Type B pancreatic cell (in vitro differentiated cells): Measurements from ENCODE around the gene STAB2. TPM values are rescaled to one million over a fixed set of nuclear protein-coding genes. Genes with fewer than 3 reads are reported as not detected.

Source experiments
- DNase-seq: peaks from one replicate; pipeline ENCODE4 v3.0.0; 2021; ENCODE audit warnings: mixed read lengths; ENCODE audit not compliant: unreplicated experiment; ENCODE audit errors: extremely low spot score
- H3K27ac Mint-ChIP-seq: 2 replicates; pipeline ENCODE4 v1.8.0; 2021; ENCODE audit warnings: mild to moderate bottlenecking, mixed read lengths
- H3K27me3 Mint-ChIP-seq: 2 replicates; pipeline ENCODE4 v1.8.0; 2021; ENCODE audit warnings: mixed read lengths
- H3K36me3 Mint-ChIP-seq: 2 replicates; pipeline ENCODE4 v1.8.0; 2021; ENCODE audit warnings: mixed read lengths
- H3K4me1 Mint-ChIP-seq: one replicate; pipeline ENCODE4 v1.8.0; 2021; ENCODE audit warnings: mixed read lengths; ENCODE audit not compliant: unreplicated experiment
- H3K4me3 Mint-ChIP-seq: 2 replicates; pipeline ENCODE4 v1.8.0; 2021; ENCODE audit warnings: mild to moderate bottlenecking, mixed read lengths
- H3K9me3 Mint-ChIP-seq: 2 replicates; pipeline ENCODE4 v1.8.0; 2021; ENCODE audit warnings: mixed read lengths
- total RNA-seq: library from RNA; stranded (reverse); gene quantifications from 2 replicates; pipeline ENCODE4 v1.2.1, GENCODE V29; 2021; ENCODE audit warnings: low replicate concordance
- TF ChIP-seq, protein P1 (sequence below): fragments of 200-600 bp; sonication (generic); conservative IDR thresholded peaks from 2 replicates; pipeline ENCODE4 v1.5.0; 2021; ENCODE audit warnings: antibody characterized with exemption, mild to moderate bottlenecking

STAB2 gene
- total RNA-seq, 1 donor from 2014 or later: not detected

DNA sequence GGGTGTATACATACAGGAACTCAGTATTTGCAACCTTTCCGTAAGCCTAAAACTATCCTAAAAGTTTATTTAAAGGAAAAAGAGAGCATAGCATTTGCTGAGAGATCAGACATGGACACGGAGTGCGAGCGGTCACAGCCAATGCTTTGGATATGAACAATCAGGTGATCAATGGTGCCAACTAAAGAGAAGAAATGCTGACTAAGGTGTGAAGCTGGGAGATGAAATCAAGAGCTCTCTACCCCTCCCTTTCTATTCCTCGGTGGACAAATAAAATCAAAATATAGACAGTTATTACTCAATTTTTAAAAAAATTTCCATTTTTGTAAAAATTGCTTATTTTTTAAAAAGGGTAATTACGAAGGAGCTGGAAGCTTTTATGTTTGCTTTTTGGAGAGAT, 224.7 kb downstream of the STAB2 start:
- no peak overlapping the region for H3K27ac Mint-ChIP-seq

DNA sequence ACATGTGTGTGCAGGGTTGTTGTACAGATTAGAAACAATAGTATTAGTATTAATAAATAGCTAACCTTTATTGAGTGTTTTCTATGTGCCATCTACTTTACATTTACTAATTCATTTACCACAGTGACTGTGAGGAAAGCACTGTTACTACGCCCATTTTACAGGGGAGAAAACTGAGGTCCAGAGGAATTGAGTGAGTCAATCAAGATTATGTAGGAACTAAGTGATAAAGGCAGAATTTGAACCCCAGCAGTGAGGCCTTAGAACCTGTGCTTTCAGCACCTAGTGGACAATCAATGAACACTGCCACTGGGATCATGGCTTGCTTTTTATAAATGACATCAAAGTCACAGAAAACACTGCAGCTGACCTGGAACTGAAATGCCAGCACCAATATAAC, 225.7 kb downstream of the STAB2 start:
- DNase-seq: no peak
- no peaks in the 10 kb centered on the region for H3K27me3 Mint-ChIP-seq
- peaks cover 28% of the 10 kb centered on the region for H3K36me3 Mint-ChIP-seq
- no peak overlapping the region for H3K27ac Mint-ChIP-seq
- H3K9me3 Mint-ChIP-seq: no peaks in the 10 kb centered on the region
- TF ChIP-seq, protein P1, sequence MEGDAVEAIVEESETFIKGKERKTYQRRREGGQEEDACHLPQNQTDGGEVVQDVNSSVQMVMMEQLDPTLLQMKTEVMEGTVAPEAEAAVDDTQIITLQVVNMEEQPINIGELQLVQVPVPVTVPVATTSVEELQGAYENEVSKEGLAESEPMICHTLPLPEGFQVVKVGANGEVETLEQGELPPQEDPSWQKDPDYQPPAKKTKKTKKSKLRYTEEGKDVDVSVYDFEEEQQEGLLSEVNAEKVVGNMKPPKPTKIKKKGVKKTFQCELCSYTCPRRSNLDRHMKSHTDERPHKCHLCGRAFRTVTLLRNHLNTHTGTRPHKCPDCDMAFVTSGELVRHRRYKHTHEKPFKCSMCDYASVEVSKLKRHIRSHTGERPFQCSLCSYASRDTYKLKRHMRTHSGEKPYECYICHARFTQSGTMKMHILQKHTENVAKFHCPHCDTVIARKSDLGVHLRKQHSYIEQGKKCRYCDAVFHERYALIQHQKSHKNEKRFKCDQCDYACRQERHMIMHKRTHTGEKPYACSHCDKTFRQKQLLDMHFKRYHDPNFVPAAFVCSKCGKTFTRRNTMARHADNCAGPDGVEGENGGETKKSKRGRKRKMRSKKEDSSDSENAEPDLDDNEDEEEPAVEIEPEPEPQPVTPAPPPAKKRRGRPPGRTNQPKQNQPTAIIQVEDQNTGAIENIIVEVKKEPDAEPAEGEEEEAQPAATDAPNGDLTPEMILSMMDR: peak; percentile 48
- peaks cover 17% of the 10 kb centered on the region for H3K4me1 Mint-ChIP-seq
- H3K4me3 Mint-ChIP-seq: no peak overlapping the region

More for the DNA sequence above, 224.7 kb downstream of the STAB2 start:
- H3K4me1 Mint-ChIP-seq: peaks cover 22% of the 10 kb centered on the region
- peaks cover 34% of the 10 kb centered on the region for H3K36me3 Mint-ChIP-seq
- H3K27me3 Mint-ChIP-seq: no peaks in the 10 kb centered on the region
- no peak overlapping the region for H3K4me3 Mint-ChIP-seq
- no peak for DNase-seq
- TF ChIP-seq, protein P1: no peak
- no peaks in the 10 kb centered on the region for H3K9me3 Mint-ChIP-seq

DNA sequence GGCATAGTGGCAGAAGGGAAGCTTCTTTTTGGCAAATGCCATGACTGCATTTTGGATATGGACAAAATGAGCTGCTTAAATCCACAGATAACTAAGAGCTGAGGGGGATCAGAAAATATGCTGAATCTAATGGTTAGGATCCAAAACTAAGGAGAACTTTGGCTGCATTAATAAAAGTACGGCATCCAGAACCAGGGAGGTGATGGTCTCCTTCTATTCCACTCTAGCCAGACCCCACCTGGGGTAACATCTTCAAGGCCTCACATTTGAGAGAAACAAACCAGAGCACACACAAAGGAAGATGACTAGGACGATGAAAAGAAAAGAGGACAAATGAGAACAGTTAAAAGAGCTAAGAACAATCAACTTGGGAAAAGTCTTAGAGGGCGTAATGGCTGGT, 226.4 kb downstream of the STAB2 start:
- no peak overlapping the region for H3K4me3 Mint-ChIP-seq
- TF ChIP-seq, protein P1: no peak
- no peak overlapping the region for H3K27ac Mint-ChIP-seq
- no peaks in the 10 kb centered on the region for H3K27me3 Mint-ChIP-seq
- H3K9me3 Mint-ChIP-seq: no peaks in the 10 kb centered on the region
- no peak for DNase-seq
- H3K36me3 Mint-ChIP-seq: peaks cover 24% of the 10 kb centered on the region
- H3K4me1 Mint-ChIP-seq: peaks cover 13% of the 10 kb centered on the region

- peaks cover 24% of the 10 kb centered on the region for H3K36me3 Mint-ChIP-seq
- DNase-seq: no peak
- H3K4me3 Mint-ChIP-seq: no peak overlapping the region
- TF ChIP-seq, protein P1: no peak
- peaks cover 16% of the 10 kb centered on the region for H3K4me1 Mint-ChIP-seq
- H3K27ac Mint-ChIP-seq: peak overlapping the region; percentile 33
- H3K27me3 Mint-ChIP-seq: no peaks in the 10 kb centered on the region
- H3K9me3 Mint-ChIP-seq: no peaks in the 10 kb centered on the region
Observed at GRCh38 chr12:103813949-103814348, 226.9 kb downstream of the STAB2 start.

GRCh38 chr12:103814436-103814835, 227.4 kb downstream of the STAB2 start:
- TF ChIP-seq, protein P1: no peak
- Mint-ChIP-seq H3K27me3 (no peaks in the 10 kb centered on the region), H3K4me1 (peaks cover 18% of the 10 kb centered on the region), H3K4me3 (no peak overlapping the region), H3K36me3 (peaks cover 21% of the 10 kb centered on the region), H3K9me3 (no peaks in the 10 kb centered on the region), H3K27ac (peak overlapping the region; percentile 33)
- no peak for DNase-seq

Other genes with a start within 250 kb of the STAB2 start
- gene C12orf42, start 91.3 kb upstream of the STAB2 start, total RNA-seq: not detected in 2 replicates